ENCODE data around the gene ABHD4.

DNA sequence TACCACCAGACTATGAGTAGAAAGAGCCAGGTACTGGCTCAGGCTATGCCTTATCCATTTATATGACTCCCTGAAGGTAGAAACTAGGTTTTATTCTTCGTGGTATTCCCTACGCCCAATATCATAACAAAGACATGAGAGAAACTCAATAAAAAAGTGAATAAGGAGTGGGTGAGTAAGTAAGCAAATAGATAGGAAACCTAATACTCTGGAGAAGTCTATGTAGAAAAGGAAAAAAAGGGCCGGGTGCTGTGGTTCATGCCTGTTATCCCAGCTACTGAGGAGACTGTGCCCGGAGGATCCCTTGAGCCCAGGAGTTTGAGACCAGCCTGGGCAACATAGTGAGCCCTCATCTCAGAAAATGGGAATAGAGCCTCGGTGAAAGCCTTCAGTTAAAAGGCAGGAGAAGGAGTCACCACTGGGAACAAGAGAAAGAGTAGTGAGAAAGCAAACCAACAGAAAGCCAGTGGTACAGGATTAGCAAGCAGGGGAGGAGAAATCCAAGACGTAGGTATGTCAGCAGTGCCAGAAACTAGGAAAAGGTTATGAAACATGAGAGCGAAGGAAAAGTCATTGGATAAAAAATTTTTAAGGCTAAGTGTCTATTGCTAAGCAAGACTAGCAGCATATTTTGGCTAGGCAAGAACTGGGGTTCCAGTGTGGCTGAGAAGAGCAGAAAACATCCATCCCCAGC, 52.1 kb downstream of the ABHD4 start:
- TF ChIP-seq, protein P1, sequence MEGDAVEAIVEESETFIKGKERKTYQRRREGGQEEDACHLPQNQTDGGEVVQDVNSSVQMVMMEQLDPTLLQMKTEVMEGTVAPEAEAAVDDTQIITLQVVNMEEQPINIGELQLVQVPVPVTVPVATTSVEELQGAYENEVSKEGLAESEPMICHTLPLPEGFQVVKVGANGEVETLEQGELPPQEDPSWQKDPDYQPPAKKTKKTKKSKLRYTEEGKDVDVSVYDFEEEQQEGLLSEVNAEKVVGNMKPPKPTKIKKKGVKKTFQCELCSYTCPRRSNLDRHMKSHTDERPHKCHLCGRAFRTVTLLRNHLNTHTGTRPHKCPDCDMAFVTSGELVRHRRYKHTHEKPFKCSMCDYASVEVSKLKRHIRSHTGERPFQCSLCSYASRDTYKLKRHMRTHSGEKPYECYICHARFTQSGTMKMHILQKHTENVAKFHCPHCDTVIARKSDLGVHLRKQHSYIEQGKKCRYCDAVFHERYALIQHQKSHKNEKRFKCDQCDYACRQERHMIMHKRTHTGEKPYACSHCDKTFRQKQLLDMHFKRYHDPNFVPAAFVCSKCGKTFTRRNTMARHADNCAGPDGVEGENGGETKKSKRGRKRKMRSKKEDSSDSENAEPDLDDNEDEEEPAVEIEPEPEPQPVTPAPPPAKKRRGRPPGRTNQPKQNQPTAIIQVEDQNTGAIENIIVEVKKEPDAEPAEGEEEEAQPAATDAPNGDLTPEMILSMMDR (conservative IDR thresholded peaks at IDR 0.05; ENCODE audit: low read depth, low read length) = no peak
- TF ChIP-seq POLR2A (IDR thresholded peaks at IDR 0.05; ENCODE audit: low read depth, low read length) = no peak
- no peak for TF ChIP-seq CEBPB (IDR thresholded peaks at IDR 0.05; ENCODE audit: low read depth, low read length)
- no peak for TF ChIP-seq NFE2L2 (IDR thresholded peaks at IDR 0.05; ENCODE audit: low read depth, low read length)
- no peak for TF ChIP-seq RAD21 (IDR thresholded peaks at IDR 0.05; ENCODE audit: low read length)
- TF ChIP-seq CHD1 (IDR thresholded peaks at IDR 0.05; ENCODE audit: low read depth, low read length) = no peak
- TF ChIP-seq, protein P2, sequence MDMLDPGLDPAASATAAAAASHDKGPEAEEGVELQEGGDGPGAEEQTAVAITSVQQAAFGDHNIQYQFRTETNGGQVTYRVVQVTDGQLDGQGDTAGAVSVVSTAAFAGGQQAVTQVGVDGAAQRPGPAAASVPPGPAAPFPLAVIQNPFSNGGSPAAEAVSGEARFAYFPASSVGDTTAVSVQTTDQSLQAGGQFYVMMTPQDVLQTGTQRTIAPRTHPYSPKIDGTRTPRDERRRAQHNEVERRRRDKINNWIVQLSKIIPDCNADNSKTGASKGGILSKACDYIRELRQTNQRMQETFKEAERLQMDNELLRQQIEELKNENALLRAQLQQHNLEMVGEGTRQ (IDR thresholded peaks at IDR 0.05; ENCODE audit: low read depth, low read length) = no peak
